Activated CD8-positive, alpha-beta T cell treated with anti-CD3 and anti-CD28 coated beads, Interleukin-2, amount 10 ng/mL, durations not matched to agents 7 days and 5 days (primary cell): ENCODE measurements around the gene CYP2D6. TPM values are rescaled to one million over a fixed set of nuclear protein-coding genes. Genes with fewer than 3 reads are reported as not detected.
"Not testable (repeated sequence)": the region's sequence is repeated elsewhere in the genome, so short reads cannot be mapped to it uniquely, and the experiment has no call there.

Experiments used
- ATAC-seq: fragments of 150-1000 bp; cut with Tn5 transposase; one replicate; pipeline ENCODE4 v1.10.0; 2021; ENCODE audit warnings: moderate library complexity
- CTCF ChIA-PET: fragments of 350-600 bp; sonication (Branson Sonifier 250); formaldehyde crosslinking; loops from one replicate; lab custom pipeline; 2021; ENCODE audit warnings: antibody characterized with exemption; lab: Charles Lee
- POLR2A ChIA-PET: fragments of 350-600 bp; sonication (Branson Sonifier 250); formaldehyde crosslinking; loops from one replicate; lab custom pipeline; 2021; ENCODE audit warnings: antibody characterized with exemption; lab: Charles Lee
- DNase-seq: peaks from one replicate; pipeline ENCODE4 v3.0.0-alpha.2; 2020
- H3K27ac Mint-ChIP-seq: one replicate; pipeline ENCODE4 v1.8.0; 2021; ENCODE audit warnings: mild to moderate bottlenecking, mixed read lengths
- H3K27me3 Mint-ChIP-seq: one replicate; pipeline ENCODE4 v1.8.0; 2021; ENCODE audit warnings: low read depth, mixed read lengths
- H3K36me3 Mint-ChIP-seq: one replicate; pipeline ENCODE4 v1.8.0; 2021; ENCODE audit warnings: low read depth, mixed read lengths
- H3K4me1 Mint-ChIP-seq: one replicate; pipeline ENCODE4 v1.8.0; 2021; ENCODE audit warnings: low read depth, mixed read lengths
- H3K4me3 Mint-ChIP-seq: one replicate; pipeline ENCODE4 v1.8.0; 2021; ENCODE audit warnings: mild to moderate bottlenecking, mixed read lengths
- H3K9me3 Mint-ChIP-seq: one replicate; pipeline ENCODE4 v1.8.0; 2022; ENCODE audit warnings: mixed read lengths; ENCODE audit not compliant: insufficient read depth
- total RNA-seq, 2 experiments: library from RNA; stranded (reverse); gene quantifications; one replicate each; pipeline ENCODE4 v1.2.3, GENCODE V29; 2021

Gene CYP2D6
- total RNA-seq, result 1 to 10 TPM; 2.9 to 3.6 TPM

DNA sequence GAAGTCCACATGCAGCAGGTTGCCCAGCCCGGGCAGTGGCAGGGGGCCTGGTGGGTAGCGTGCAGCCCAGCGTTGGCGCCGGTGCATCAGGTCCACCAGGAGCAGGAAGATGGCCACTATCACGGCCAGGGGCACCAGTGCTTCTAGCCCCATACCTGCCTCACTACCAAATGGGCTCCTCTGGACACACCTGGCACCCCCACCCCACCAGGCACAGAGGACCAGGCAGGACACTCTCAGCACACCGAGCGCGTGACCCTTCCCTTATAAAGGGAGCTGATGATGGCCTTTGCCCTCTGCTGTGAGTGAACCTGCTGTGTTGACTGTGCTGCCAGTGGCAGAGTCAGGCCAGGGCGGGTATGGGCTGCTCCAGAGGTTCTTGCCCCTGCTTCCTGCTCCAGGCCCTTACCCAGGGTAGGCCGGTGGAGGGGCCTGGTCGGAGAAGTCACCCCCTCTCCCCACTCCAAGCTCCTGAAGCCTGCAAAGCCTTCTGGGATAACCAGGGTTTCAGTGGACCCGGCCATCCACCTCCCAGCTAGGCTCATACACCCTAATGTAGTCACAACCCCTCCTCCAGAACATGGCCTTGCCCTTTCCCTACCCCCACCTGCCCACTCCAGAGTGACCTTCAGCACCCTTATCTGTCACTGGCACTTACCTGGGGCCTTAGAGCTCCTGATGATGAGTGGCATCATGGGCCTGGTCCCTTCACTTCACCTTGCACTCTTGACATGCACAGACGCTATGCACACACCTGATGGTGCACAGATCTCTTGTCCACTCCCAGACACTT lies at the start of gene CYP2D6:
CYP2D6 (minus strand) TSS at position 172 of the 793 bp plus-strand sequence; CDS start at position 153, 19 bp downstream.
- H3K27ac Mint-ChIP-seq, POLR2A ChIA-PET, H3K4me3 Mint-ChIP-seq, H3K9me3 Mint-ChIP-seq, DNase-seq, ATAC-seq, CTCF ChIA-PET, H3K4me1 Mint-ChIP-seq, H3K27me3 Mint-ChIP-seq, H3K36me3 Mint-ChIP-seq: not testable (repeated sequence)

DNA sequence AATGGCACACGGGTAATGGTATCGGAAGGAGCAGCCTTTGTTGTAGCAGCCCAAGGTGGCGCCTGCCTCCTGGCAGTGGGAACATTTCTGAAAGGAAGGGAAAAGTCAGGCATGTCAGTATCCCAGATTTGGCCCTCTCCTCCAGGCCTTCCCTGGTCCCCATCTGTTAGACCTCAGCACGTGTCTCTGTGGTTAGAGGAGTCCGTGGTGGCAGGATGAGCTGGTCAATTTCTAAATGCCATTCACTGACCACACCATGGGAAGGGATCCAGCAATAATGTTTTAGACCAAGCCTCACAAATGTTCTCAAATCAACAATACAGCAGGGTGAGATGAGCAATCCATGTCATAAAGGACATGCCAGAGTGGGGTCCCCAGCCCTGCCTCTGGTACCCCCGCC lies 49.0 kb upstream of the CYP2D6 start:
- peaks cover 64% of the 10 kb centered on the region for H3K4me1 Mint-ChIP-seq
- peaks cover 38% of the 10 kb centered on the region for H3K36me3 Mint-ChIP-seq
- ChIA-PET POLR2A (no interaction called here), CTCF (no interaction called here)
- H3K27ac Mint-ChIP-seq, result peak overlapping the region; percentile 94
- DNase-seq, result no peak
- no peak overlapping the region for H3K4me3 Mint-ChIP-seq
- no peak for ATAC-seq
- H3K9me3 Mint-ChIP-seq, result no peaks in the 10 kb centered on the region
- no peaks in the 10 kb centered on the region for H3K27me3 Mint-ChIP-seq

DNA sequence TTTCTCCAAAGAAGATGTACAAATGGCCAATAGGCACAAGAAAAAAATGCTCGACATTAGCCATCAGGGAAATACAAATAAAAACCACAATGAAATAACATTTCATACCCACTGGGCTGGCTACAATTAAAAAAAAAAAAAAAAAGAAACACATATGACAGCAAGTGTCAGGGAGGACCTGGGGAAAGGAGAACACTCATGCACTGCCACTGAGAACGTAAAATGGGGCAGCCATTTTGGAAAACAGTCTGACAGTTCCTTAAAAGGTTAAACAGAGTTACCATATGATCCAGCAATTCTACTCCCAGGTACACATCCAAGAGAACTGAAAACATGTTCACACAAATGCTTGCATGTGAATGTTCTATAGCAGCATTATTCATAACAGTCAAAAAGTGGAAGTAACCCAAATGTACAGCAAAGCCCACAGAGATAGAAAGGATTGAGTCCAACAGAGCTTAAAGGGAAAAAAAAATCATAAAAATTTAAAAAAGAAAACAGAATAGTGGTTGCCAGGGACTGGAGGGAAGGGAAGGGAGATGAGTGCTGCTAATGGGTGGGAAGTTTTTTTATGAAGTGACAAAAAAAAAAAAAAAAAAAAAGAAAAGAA lies 48.4 kb upstream of the CYP2D6 start:
- ChIA-PET CTCF (no interaction called here), POLR2A (no interaction called here)
- no peak overlapping the region for H3K27ac Mint-ChIP-seq
- ATAC-seq (no peak), DNase-seq (no peak)
- H3K36me3 Mint-ChIP-seq, result peaks cover 38% of the 10 kb centered on the region
- H3K4me3 Mint-ChIP-seq, result no peak overlapping the region
- no peaks in the 10 kb centered on the region for H3K9me3 Mint-ChIP-seq
- H3K27me3 Mint-ChIP-seq, result no peaks in the 10 kb centered on the region
- peaks cover 70% of the 10 kb centered on the region for H3K4me1 Mint-ChIP-seq

DNA sequence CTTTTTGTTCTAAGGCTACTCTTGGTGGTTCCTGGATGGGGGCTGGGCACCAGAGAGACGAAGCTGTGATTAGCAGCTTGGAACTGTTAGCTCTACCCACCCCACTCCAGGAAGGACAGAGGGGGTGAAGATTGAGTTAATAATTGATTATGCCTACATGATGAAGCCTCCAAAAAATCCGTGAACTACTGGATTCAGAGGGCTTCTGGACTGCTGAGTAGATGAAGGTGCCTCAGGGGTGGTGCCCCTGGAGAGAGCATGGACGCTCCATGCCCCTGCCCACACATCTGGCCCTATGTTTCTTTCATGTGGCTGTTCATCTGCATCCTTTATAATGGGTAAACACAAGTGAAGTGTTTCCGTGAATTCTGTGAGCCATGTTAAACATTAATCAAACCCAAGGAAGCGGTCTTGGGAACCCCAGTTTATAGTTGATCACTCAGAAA lies 47.3 kb upstream of the CYP2D6 start:
- CTCF ChIA-PET, result interaction anchor here (1.1 kb wide), 1 partner anchor 9 kb away, joined by 3 read pairs; no protein-coding TSS in a partner anchor
- H3K36me3 Mint-ChIP-seq, result peaks cover 35% of the 10 kb centered on the region
- no peak for ATAC-seq

DNA sequence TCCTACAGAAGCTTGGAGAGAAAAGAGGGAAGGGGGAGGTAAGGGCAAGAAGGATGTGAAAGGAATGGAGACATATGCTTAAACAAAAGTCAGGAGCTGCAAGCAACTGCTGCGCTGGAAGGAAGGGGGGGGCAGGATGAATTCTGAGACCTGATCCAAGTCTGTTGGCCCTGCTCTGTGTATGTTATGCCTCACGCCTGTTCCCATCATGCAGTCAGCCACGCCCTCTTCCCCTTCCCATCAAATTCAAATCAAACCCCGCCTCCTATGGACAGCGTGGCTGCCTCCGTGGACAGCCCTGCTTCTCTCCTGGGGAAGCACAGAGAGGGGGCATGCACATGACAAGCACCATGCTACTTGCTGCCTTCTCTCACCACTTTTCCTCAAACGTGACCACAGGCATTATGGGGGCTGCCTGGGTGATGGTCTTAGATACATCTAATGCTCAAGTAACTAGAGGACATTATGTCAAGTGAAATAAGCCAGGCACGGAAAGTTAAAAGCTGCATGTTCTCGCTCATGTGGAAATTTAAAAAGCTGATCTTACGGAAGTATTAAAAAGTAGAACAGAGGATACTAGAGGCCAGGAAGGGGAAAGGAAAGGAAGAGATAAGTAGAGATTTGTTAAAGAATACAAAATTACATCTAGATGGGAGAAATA lies 45.8 kb upstream of the CYP2D6 start:
- Mint-ChIP-seq H3K9me3 (no peaks in the 10 kb centered on the region), H3K36me3 (peaks cover 35% of the 10 kb centered on the region), H3K27ac (peak overlapping the region; percentile 24), H3K27me3 (no peaks in the 10 kb centered on the region), H3K4me3 (no peak overlapping the region), H3K4me1 (peaks cover 57% of the 10 kb centered on the region)
- ChIA-PET CTCF (no interaction called here), POLR2A (no interaction called here)
- no peak for ATAC-seq
- DNase-seq, result no peak

More for the DNA sequence above, 47.3 kb upstream of the CYP2D6 start:
- H3K27ac Mint-ChIP-seq, result no peak overlapping the region
- H3K27me3 Mint-ChIP-seq, result no peaks in the 10 kb centered on the region
- H3K4me1 Mint-ChIP-seq, result peaks cover 69% of the 10 kb centered on the region
- no peak for DNase-seq
- H3K4me3 Mint-ChIP-seq, result no peak overlapping the region
- H3K9me3 Mint-ChIP-seq, result no peaks in the 10 kb centered on the region
- POLR2A ChIA-PET, result no interaction called here

DNA sequence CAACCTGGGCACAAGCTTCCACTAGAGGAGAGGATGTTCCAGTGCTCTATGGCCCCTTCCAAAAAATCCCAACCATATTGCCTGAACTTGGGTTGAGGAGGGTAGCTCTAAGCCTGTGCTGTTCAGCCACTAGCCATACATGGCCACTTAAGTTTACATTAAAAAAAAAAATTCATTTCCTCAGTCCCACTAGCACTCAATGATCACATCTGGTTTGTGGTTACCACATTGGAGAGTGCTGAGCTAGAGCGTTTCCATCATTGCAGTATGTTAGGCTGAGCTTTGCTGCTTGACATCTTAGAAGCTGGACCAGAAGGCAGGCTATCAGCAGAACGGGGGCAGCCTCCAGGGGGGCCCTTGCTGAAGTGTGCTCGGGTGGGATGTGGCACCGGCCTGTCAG lies 43.5 kb upstream of the CYP2D6 start:
- DNase-seq (peak; percentile 46), ATAC-seq (peak; percentile 84)
- Mint-ChIP-seq H3K36me3 (peaks cover 35% of the 10 kb centered on the region), H3K9me3 (no peaks in the 10 kb centered on the region), H3K4me1 (peaks cover 37% of the 10 kb centered on the region), H3K27ac (peak overlapping the region; percentile 25), H3K4me3 (no peak overlapping the region), H3K27me3 (no peaks in the 10 kb centered on the region)
- ChIA-PET POLR2A (interaction anchor here (0.5 to 0.7 kb wide), 3 partner anchors 83 to 137 kb away, joined by 3 read pairs; partner anchors contain the start of gene NDUFA6), CTCF (interaction anchor here (0.9 to 1.6 kb wide), 6 partner anchors 12 to 271 kb away, joined by 3 to 6 read pairs (median 4); no protein-coding TSS in a partner anchor)

DNA sequence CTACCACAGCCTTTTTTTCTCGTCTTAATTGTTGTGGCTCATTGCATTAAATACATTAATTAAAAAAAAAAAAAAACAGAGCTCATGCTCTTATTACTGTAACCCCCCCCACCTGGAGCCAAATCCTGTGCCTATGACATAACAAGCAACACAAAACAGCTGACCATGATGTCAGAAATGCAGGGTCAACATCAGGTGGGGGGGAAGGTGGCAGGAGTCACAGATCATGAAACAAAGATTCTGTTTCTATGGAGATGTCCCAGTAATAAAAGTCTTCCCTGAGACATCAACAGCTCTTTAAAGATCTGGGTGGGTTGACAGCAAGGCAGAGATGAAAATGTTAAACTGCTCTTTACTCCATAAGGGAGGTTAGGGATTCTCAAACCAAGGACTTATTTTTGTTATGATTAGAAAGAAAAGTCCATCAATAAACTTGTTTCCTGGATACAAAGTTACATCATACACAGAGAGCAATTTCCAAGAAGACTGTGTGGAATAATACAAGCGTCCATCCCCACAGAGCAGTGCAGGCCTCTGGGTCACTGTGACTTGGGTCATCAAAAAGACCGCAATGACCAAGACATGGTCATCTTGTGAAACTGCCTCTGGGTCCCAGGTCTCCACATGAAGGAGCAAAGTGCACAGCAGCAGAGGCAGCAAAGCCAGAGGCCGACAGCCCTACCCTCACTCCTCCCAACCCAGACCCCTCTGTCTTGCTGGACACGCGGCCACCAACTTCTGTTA lies 42.7 kb upstream of the CYP2D6 start:
- CTCF ChIA-PET, result interaction anchor here (0.9 to 6.7 kb wide), 6 partner anchors 13 to 270 kb away, joined by 3 to 67 read pairs (median 4); no protein-coding TSS in a partner anchor
- Mint-ChIP-seq H3K36me3 (peaks cover 32% of the 10 kb centered on the region), H3K27me3 (no peaks in the 10 kb centered on the region), H3K9me3 (no peaks in the 10 kb centered on the region), H3K4me1 (peaks cover 37% of the 10 kb centered on the region), H3K4me3 (no peak overlapping the region), H3K27ac (peak overlapping the region; percentile 25)
- ATAC-seq (no peak), DNase-seq (no peak)
- POLR2A ChIA-PET, result interaction anchor here (0.7 kb wide), 2 partner anchors 95 to 137 kb away, joined by 3 read pairs; no protein-coding TSS in a partner anchor

DNA sequence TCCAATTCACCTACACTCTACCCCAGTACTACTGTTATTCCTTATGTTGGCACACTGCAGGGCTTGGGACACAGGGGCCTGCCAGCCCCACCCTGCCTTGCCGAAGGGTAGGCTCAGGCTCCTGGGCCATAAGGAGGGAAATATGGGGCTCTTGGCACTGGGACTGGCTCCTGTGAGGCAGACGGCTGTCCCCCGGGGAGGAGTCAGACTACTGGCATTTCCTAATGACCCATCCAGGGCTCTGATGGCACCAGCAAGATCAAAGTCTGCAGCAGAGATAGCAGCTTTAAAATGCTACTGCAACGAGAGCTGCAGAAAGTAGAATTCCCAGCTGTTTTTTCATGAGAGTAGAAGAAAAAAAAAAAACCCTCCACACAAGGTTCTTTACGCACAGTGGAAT lies 42.2 kb upstream of the CYP2D6 start:
- H3K4me3 Mint-ChIP-seq, result no peak overlapping the region
- no peak overlapping the region for H3K27ac Mint-ChIP-seq
- ChIA-PET CTCF (interaction anchor here (1.4 to 6.7 kb wide), 5 partner anchors 20 to 271 kb away, joined by 3 to 67 read pairs (median 17); no protein-coding TSS in a partner anchor), POLR2A (no interaction called here)
- peaks cover 26% of the 10 kb centered on the region for H3K36me3 Mint-ChIP-seq
- H3K4me1 Mint-ChIP-seq, result peaks cover 33% of the 10 kb centered on the region
- DNase-seq (no peak), ATAC-seq (no peak)
- H3K27me3 Mint-ChIP-seq, result no peaks in the 10 kb centered on the region
- H3K9me3 Mint-ChIP-seq, result no peaks in the 10 kb centered on the region

DNA sequence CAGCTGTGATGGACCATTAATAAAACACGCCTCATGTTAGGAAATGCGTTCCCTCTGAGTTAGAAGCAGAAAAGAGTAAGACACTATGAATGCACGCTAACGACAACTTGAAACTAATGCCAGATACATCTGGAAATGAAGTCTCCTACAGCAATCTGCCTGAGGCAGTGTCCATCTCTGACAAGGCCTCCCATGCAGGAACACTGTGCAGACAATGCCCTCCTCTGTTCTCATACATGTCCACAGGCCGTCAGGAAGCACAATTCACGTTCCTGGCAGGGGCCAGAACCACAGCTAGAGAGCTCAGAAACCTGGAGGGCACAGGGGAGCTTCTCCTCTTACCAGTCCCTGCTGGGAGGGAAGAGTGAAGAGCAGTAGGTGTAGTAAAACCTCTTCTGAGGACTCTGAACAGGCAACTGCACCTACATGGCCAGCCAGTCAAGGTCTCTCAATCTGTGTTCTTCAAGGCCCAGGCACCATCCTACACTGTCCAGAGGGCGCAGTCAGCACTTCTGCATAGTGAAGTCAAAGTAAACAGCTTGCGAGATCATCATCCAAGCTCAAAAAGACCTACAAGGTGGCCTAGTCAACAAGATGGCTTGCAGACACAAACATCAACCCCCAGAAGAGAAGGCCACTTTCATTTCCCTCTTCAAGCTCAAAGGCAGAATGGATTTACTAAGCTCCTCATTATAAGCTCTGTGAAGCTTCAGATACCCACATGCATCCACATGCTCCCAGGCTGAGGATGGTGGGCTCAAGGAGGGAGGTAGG lies 41.5 kb upstream of the CYP2D6 start:
- no peaks in the 10 kb centered on the region for H3K9me3 Mint-ChIP-seq
- no peaks in the 10 kb centered on the region for H3K27me3 Mint-ChIP-seq
- peaks cover 30% of the 10 kb centered on the region for H3K4me1 Mint-ChIP-seq
- H3K27ac Mint-ChIP-seq, result peak overlapping the region; percentile 44
- no peak for DNase-seq
- ATAC-seq, result no peak
- ChIA-PET CTCF (interaction anchor here (1.4 to 6.7 kb wide), 5 partner anchors 21 to 271 kb away, joined by 3 to 67 read pairs (median 17); no protein-coding TSS in a partner anchor), POLR2A (no interaction called here)
- H3K4me3 Mint-ChIP-seq, result no peak overlapping the region
- H3K36me3 Mint-ChIP-seq, result peaks cover 20% of the 10 kb centered on the region

DNA sequence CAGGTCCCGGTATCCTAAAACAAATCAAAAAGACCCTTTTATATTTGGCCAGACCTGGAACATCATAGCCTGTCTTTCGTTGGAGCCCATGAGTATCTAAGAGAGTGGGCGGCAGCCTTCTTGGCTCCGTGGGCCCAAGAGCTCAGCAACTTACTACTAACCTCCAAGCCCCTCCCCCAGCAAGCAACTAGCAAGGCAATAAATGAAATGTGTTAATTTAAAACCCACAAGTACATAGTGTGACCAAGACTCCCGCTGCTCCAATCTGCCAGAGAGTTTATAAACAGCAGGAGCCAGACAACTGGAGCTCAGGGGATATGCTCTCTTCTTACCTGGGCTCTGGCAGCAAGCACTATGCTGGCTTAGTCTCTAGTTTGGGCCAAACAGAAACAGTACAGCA lies 40.8 kb upstream of the CYP2D6 start:
- DNase-seq (no peak), ATAC-seq (no peak)
- ChIA-PET POLR2A (no interaction called here), CTCF (interaction anchor here (3.8 to 6.7 kb wide), 3 partner anchors 143 to 272 kb away, joined by 17 to 67 read pairs (median 43); no protein-coding TSS in a partner anchor)
- peaks cover 21% of the 10 kb centered on the region for H3K36me3 Mint-ChIP-seq
- H3K9me3 Mint-ChIP-seq, result no peaks in the 10 kb centered on the region
- no peak overlapping the region for H3K4me3 Mint-ChIP-seq
- no peak overlapping the region for H3K27ac Mint-ChIP-seq
- no peaks in the 10 kb centered on the region for H3K27me3 Mint-ChIP-seq
- peaks cover 27% of the 10 kb centered on the region for H3K4me1 Mint-ChIP-seq
